Upper lobe of left lung (tissue), 4 donors: ENCODE data around the gene C14orf93.

ENCODE experiments used
- CTCF ChIP-seq, 6 experiments: fragments of 450-650 bp in 4 of 6; fragments of 200-600 bp in 2 of 6; sonication (generic) in 2 of 6; IDR thresholded peaks; one replicate each; pipeline ENCODE4 v1.5.1; 2016 to 2019; ENCODE audit warnings: antibody characterized with exemption in 6 of 6
- POLR2A ChIP-seq, 4 donors: fragments of 450-650 bp; IDR thresholded peaks; one replicate each; pipeline ENCODE4 v1.5.1; 2016 to 2017; ENCODE audit warnings: antibody characterized with exemption in 4 of 4, mild to moderate bottlenecking in 2 of 4

GRCh38 chr14:22997676-22998323, 12.1 kb downstream of the C14orf93 start:
- TF ChIP-seq CTCF (IDR thresholded peaks at IDR 0.05) (no peak), POLR2A (IDR thresholded peaks at IDR 0.05) (no peak)
